Esophagus squamous epithelium (tissue), 5 donors: ENCODE results near the gene ARL6IP1. TPM values are rescaled to one million over a fixed set of nuclear protein-coding genes. Genes with fewer than 3 reads are reported as not detected.

ENCODE experiments used
- DNase-seq: peaks from one replicate; lab custom pipeline; 2025; lab: John Stamatoyannopoulos, UW
- H3K27ac ChIP-seq, 4 donors: fragments of 200-600 bp; sonication (generic); one replicate each; pipeline ENCODE4 v1.5.1; 2016 to 2019; ENCODE audit warnings: mild to moderate bottlenecking in 1 of 4
- H3K27me3 ChIP-seq, 4 donors: fragments of 200-600 bp; sonication (generic); 1 replicate in 3 of 4; 2 replicates in 1 of 4; pipeline versions ENCODE4 v1.5.1 to v1.6.0; 2017 to 2021; ENCODE audit warnings: antibody characterized with exemption in 1 of 4
- H3K36me3 ChIP-seq, 3 donors: fragments of 200-600 bp; sonication (generic); one replicate each; pipeline ENCODE4 v1.5.1; 2016 to 2019
- H3K4me1 ChIP-seq, 3 donors: fragments of 200-600 bp; sonication (generic); one replicate each; pipeline ENCODE4 v1.5.1; 2017 to 2019
- H3K4me3 ChIP-seq, 4 donors: fragments of 200-600 bp; sonication (generic); 1 replicate in 3 of 4; 2 replicates in 1 of 4; pipeline ENCODE4 v1.5.1; 2016 to 2019; ENCODE audit warnings: mild to moderate bottlenecking in 2 of 4, moderate library complexity in 1 of 4
- H3K9me3 ChIP-seq, 3 donors: fragments of 200-600 bp; sonication (generic); one replicate each; pipeline ENCODE4 v1.5.1; 2016 to 2019
- POLR2A ChIP-seq, 4 donors: fragments of 450-650 bp; IDR thresholded peaks; one replicate each; pipeline ENCODE4 v1.6.1; 2017; ENCODE audit warnings: antibody characterized with exemption in 4 of 4, mild to moderate bottlenecking in 4 of 4, moderate library complexity in 3 of 4
- WGBS, 2 donors: methylation state at CpG; one replicate each; pipeline ENCODE4 v1.1.5; 2018; 5-methylcytosine and 5-hydroxymethylcytosine counted together
- intact Hi-C: fragments of 100-400 bp; cut with DNase I; formaldehyde crosslinking; loops from one replicate; pipeline ENCODE4 v1.15.0; 2022
- total RNA-seq, 4 donors: library from RNA; depleted of rRNA; stranded (reverse); fragments of >200 nt; gene quantifications; one replicate each; pipeline ENCODE4 v1.1.0, GENCODE V29; 2016
- TF ChIP-seq, protein P1 (sequence below), 6 experiments: fragments of 450-650 bp in 4 of 6; fragments of 200-600 bp in 2 of 6; sonication (generic) in 2 of 6; IDR thresholded peaks; one replicate each; pipeline ENCODE4 v1.5.1; 2016 to 2019; ENCODE audit warnings: antibody characterized with exemption in 6 of 6, mild to moderate bottlenecking in 4 of 6, moderate library complexity in 4 of 6
- donor health status: DM: yes; HTN: yes; CAD: no.

Gene ARL6IP1
- total RNA-seq, 4 donors from 2014 or later: 76.5 to 171 (median 135) TPM

DNA sequence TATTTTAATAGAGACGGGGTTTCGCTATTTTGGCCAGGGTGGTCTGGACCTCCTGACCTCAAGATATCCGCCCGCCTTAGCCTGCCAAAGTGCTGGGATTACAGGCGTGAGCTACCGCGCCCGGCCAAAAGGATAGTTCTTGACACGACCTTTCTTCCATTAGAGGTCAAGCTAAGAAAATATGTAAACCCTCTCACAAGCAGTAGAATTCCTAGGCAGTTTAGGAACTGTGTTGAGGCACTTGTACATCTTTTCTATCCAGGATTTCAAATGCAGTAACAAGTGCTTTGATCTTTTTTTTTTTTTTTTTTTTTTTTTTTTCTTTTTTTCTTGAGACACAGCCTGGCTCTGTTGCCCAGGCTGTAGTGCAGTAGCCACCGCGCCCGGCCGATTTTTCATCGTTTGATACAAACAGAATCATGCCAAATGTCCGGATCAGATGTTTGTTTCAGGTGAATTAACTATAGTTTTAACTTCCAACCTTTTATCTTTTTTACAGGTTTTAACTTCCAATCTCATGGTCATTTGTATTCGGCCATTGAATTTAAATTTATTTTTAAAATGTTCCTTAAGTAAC is 1.5 kb upstream of the ARL6IP1 start:
- intact Hi-C loops: no loop called here
- no peak for DNase-seq
- Histone ChIP-seq H3K4me1 (peaks cover 8 to 48% (median 20%) of the 10 kb centered on the region in 3 donors), H3K27ac (peak overlapping the region in 1 of 4 donors; percentile 95), H3K4me3 (no peak overlapping the region), H3K27me3 (no peaks in the 10 kb centered on the region), H3K36me3 (peaks cover 0 to 37% (median 7%) of the 10 kb centered on the region in 3 donors), H3K9me3 (no peaks in the 10 kb centered on the region)
- 85 to 92% methylated on average over 16 of the region's 16 CpGs for WGBS, 2 donors
- TF ChIP-seq, protein P1, sequence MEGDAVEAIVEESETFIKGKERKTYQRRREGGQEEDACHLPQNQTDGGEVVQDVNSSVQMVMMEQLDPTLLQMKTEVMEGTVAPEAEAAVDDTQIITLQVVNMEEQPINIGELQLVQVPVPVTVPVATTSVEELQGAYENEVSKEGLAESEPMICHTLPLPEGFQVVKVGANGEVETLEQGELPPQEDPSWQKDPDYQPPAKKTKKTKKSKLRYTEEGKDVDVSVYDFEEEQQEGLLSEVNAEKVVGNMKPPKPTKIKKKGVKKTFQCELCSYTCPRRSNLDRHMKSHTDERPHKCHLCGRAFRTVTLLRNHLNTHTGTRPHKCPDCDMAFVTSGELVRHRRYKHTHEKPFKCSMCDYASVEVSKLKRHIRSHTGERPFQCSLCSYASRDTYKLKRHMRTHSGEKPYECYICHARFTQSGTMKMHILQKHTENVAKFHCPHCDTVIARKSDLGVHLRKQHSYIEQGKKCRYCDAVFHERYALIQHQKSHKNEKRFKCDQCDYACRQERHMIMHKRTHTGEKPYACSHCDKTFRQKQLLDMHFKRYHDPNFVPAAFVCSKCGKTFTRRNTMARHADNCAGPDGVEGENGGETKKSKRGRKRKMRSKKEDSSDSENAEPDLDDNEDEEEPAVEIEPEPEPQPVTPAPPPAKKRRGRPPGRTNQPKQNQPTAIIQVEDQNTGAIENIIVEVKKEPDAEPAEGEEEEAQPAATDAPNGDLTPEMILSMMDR (IDR thresholded peaks at IDR 0.05): no peak
- TF ChIP-seq POLR2A (IDR thresholded peaks at IDR 0.05): no peak

DNA sequence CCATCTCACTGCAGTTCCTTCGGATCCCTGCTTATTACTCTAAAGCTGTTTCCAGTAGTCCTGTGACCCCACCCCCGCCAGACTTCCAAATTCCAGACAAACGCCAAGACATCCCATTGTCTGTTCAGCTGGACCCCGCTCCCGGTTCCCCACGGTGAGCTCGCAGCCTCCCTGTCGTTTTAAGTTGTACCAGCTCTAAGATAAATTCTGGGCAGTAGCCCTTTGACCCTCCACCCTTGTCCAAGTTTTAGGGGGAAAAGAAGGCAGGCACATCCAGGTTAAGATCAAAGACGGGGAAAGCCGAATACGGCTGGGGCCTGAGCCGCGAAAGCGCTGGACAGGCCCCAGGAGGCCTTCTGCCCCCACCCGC is 589 bp downstream of the ARL6IP1 start:
- H3K27ac ChIP-seq: peak overlapping the region; percentile 94 to 96 (median 94)
- intact Hi-C loops: no loop called here
- WGBS, 2 donors: 0% methylated on average over 4 to 9 of the region's 15 CpGs
- no peak for DNase-seq
- peak overlapping the region; percentile 73 to 91 (median 88) for H3K4me3 ChIP-seq
- H3K4me1 ChIP-seq: peaks cover 8 to 54% (median 24%) of the 10 kb centered on the region in 3 donors
- H3K36me3 ChIP-seq: peaks cover 0 to 37% (median 5%) of the 10 kb centered on the region in 3 donors
- H3K27me3 ChIP-seq: no peaks in the 10 kb centered on the region
- no peaks in the 10 kb centered on the region for H3K9me3 ChIP-seq
- TF ChIP-seq POLR2A (IDR thresholded peaks at IDR 0.05): no peak
- TF ChIP-seq, protein P1 (IDR thresholded peaks at IDR 0.05): no peak

DNA sequence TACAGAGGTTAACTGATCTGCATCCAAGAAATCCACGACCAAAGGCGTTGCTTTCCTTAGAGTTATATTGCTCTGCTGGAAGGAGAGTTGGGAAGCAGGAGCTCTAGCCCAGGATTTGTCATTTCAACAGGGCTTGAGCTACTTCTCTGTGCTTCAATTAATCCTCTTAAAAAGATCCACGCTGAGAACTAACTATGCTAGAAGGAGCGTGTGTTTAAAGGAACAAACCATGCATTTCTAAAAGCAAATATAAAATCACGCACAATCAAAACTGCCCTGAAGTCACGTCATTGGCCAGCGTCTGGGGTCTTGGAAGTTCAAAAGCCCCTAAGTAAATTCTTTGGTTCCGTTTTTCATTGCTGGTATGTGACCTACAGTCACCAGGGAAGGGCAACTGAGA is 1.1 kb downstream of the ARL6IP1 start:
- Histone ChIP-seq H3K36me3 (peaks cover 0 to 37% (median 10%) of the 10 kb centered on the region in 3 donors), H3K4me3 (peak overlapping the region; percentile 73 to 91 (median 88)), H3K4me1 (peaks cover 8 to 54% (median 24%) of the 10 kb centered on the region in 3 donors), H3K27ac (peak overlapping the region; percentile 94 to 96 (median 94)), H3K27me3 (no peaks in the 10 kb centered on the region), H3K9me3 (no peaks in the 10 kb centered on the region)
- TF ChIP-seq POLR2A (IDR thresholded peaks at IDR 0.05): no peak
- WGBS, 2 donors: 0 to 2% methylated on average over 8 of the region's 8 CpGs
- intact Hi-C loops: no loop called here
- no peak for DNase-seq

DNA sequence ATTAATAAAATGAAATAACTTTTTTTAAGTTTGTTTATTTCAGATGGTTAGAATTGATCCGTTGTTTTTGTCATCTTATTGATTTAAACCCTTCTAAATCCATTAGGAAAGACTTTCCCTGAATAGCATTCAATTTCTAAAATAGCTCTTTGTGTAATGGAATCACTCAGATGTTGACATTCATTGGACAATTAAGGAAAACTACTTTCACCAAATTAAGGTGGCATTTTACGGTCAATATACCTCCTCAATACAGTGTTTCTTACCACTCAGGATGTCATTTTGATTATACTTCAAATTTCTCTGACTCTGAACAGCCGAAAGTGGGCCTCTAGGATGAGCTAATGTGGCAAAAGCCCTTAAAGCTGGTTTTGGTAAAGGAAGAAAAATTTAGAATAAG is 1.8 kb downstream of the ARL6IP1 start:
- H3K27me3 ChIP-seq: no peaks in the 10 kb centered on the region
- TF ChIP-seq POLR2A (IDR thresholded peaks at IDR 0.05): no peak
- TF ChIP-seq, protein P1 (IDR thresholded peaks at IDR 0.05): no peak
- intact Hi-C loops: no loop called here
- H3K4me1 ChIP-seq: peaks cover 8 to 51% (median 24%) of the 10 kb centered on the region in 3 donors
- H3K9me3 ChIP-seq: no peaks in the 10 kb centered on the region
- H3K36me3 ChIP-seq: peaks cover 0 to 40% (median 10%) of the 10 kb centered on the region in 3 donors
- H3K4me3 ChIP-seq: peak overlapping the region in 2 of 4 donors; percentile 73 to 91
- WGBS, 2 donors: 46 to 73% methylated on average over 3 of the region's 3 CpGs
- no peak for DNase-seq
- H3K27ac ChIP-seq: peak overlapping the region in 1 of 4 donors; percentile 96

DNA sequence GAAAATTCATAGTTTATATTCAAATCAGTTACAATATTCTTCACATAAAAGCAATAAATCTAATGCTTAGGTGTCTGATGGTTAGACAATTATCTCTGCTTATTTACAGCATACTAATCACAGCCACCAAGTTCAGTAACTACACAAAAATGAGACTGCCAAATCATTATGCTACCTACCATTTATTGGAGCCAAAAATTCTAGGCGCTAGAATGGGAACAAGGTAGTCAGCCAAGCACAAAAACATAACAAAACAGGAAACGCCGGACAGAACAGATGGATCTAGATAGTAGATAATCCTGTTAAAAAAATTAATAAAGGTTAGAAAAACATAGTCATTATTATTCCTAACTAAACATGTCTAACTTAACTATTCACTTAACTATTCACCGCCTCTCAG is 3.6 kb downstream of the ARL6IP1 start:
- intact Hi-C loops: no loop called here

More for the DNA sequence above, 3.6 kb downstream of the ARL6IP1 start:
- no peaks in the 10 kb centered on the region for H3K9me3 ChIP-seq
- peaks cover 6 to 58% (median 20%) of the 10 kb centered on the region in 3 donors for H3K36me3 ChIP-seq
- 57 to 66% methylated on average over 4 of the region's 4 CpGs for WGBS, 2 donors
- no peak overlapping the region for H3K27ac ChIP-seq
- H3K27me3 ChIP-seq: no peaks in the 10 kb centered on the region
- no peak overlapping the region for H3K4me3 ChIP-seq
- H3K4me1 ChIP-seq: peaks cover 8 to 57% (median 32%) of the 10 kb centered on the region in 3 donors
- TF ChIP-seq, protein P1 (IDR thresholded peaks at IDR 0.05): no peak
- TF ChIP-seq POLR2A (IDR thresholded peaks at IDR 0.05): no peak
- DNase-seq: no peak
